RCC 7860 (cell line): ENCODE measurements around the gene ZNF516.

ENCODE experiments used
- DNase-seq: peaks from one replicate; pipeline ENCODE4 v3.0.0-alpha.2; 2015; ENCODE audit warnings: low spot score
- FAIRE-seq: peaks from 2 replicates; lab custom pipeline; 2012; peaks lifted over from hg19 to GRCh38; lab: Jason Lieb, UNC

The ZNF516 gene

DNA sequence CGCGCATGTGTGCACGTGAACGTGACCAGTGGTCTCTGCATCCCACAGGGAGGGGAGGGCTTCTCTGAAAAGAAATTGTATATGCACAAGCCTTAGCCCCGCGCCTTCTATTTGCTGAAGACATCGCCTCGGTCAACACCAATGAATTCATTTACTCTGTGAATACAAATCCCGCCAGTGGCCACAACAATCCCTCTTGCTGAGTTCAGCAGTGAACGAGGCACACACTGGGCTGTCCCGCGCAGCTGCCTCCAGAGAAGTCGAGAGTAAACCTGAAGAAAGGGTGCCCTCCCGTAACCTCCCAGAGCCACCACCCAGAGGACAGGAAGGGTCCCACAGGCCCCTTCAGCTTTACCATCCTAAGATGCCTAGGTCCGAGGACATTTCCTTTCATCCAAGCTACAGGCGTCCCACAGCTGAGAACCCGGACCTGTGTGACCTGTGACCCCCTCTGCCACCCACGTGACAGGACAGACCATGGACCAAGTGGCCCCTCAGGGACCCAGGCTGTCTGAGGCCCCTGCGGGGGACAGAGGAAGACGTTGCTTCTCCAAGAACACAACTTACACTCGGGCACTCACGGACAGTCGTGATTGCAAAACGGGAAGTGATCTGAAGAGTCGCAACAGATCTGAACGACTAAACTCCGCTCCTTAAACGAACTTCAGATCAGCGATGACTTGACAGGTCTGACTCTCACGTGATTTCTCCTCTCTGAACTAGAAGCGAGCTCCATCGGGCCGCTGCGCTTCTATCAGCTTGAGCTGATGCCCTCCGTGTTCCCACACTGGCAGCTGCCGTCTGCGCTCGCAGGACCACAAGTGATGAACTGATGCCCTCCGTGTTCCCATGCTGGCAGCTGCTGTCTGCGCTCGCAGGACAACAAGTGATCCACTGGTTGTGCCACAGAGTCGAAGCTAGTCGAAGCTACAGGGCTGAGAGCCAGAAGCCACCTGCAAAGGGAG lies 92.7 kb downstream of the ZNF516 start:
- FAIRE-seq (no peak), DNase-seq (no peak)

GRCh38 chr18:76401498-76401897 lies 93.5 kb downstream of the ZNF516 start:
- FAIRE-seq, result no peak
- DNase-seq, result no peak

DNA sequence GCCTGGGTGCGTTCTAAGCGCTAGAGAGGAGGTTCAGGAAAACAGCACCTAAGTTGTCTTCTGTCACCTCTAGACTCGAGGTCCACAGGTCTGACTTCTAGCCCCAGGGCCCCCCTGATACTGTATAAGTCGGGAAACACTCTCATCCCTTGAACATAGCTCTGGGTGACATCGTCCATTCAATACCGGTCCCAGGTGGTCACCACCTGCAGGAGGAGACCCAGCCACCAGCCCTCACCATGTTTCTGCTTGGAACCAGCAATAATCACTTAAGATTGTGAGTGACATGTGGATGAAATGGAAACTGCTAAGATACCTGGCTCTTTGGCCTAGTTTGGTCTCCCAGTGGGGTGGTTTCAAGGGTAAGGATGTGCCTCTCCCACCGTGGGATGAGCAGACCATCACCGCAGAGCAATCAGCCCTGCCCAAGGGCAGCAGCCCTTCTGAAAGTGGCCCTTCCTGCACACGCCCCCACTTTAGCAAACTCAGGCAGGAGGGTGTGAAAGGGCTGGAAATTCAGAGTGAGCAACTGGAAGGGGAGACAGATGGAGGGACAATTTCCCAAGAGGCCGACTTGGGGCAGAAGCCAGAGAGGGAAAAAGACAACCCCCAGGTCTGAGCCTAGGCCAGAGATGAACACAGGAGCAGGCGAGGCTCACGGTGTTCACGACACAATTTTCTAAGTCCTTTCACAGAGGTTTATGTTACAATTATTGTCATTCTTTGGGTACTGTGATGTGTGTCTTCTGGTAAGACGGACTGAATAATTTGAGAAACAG lies 95.2 kb downstream of the ZNF516 start:
- no peak for DNase-seq
- no peak for FAIRE-seq

DNA sequence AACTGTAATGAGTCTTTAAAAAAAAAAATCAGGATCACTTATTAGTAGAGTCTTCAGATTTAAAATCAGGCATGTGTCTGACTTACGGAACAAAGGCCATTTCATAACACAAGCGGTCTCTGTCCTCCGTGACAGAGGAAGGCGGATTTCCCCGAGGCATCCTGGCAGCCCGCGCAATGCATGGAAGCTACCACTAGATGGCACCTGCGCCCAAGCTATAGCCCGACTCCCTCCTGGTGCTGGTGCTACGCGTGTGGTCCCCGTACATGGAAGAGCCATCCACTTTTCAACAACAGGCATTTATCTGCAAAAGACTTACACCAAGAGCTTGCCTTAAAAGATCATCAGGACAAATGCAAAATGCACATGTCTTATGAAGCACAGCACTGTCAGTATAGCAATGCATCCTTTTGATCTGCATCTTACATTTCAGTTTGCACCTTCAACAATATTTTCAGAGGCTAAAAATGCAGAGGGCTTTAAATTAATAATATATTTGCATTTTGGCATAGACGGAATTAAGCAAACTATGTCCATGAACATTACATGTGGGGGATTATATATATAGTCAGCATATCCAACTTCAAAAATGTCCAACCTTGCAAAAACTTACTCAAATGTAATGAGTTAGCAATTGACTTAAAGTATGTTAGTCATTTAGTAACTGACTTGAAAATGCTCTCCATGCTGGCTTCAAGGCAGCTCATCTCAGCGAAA lies 96.0 kb downstream of the ZNF516 start:
- no peak for FAIRE-seq

DNA sequence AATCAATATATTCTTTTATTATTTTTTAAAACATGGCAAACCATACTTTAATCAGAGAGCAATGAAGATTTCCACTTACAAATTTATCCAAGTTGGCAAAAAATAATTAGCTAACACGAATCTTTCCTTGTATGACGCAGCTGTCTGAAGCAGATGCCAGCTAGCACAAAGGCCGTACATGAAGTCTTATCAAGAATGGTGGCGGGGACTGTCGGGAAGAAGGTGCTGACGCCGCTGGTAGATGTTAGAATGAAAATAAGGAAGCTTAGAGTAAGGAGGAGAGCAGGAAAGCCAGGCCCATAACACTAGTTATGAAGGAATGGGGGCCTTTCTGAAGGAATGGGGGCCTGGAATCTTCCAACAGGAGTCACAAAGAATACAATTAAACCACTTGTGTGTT lies 96.7 kb downstream of the ZNF516 start:
- DNase-seq (no peak), FAIRE-seq (no peak)

More for the DNA sequence above, 96.0 kb downstream of the ZNF516 start:
- DNase-seq, result peak; percentile 56

DNA sequence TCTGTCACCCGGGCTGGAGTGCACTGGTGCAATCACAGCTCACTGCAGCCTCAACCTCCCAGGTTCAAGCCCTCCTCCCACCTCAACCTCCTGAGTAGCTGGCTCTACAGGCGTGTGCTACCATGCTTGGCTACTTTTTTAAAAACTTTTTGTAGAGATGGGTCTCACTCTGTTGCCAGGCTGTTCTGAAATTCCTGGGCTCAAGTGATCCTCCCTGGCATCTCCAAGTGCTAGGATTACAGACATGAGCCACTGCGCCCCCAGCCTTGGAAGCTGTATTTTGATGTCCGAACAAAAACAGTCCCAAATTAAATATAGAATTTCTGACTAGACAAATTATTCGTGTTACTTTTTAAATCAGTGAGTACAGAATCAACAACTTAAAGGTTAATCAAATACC lies 97.4 kb downstream of the ZNF516 start:
- FAIRE-seq (no peak), DNase-seq (no peak)

GRCh38 chr18:76396792-76397191 lies 98.2 kb downstream of the ZNF516 start:
- FAIRE-seq (no peak), DNase-seq (no peak)

DNA sequence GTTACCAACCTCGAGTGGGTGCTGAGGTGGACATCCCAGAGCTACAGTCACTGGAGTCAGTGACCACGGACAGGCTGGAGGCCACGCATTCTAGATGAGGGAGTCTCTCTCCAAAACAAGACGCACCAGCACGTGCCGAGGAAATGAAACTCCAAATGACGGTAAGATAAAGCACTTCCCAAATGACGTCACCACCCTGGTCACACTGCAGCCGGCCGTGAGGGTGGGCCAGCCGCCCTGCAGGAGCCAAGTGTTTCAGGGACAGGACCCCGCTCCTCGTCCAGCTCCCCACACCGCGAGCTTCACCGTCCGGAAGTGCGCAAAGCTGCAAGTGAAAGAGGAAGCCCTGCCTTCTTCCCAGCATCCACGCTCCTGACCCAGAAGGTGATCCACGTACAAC lies 99.4 kb downstream of the ZNF516 start:
- DNase-seq (no peak), FAIRE-seq (no peak)

DNA sequence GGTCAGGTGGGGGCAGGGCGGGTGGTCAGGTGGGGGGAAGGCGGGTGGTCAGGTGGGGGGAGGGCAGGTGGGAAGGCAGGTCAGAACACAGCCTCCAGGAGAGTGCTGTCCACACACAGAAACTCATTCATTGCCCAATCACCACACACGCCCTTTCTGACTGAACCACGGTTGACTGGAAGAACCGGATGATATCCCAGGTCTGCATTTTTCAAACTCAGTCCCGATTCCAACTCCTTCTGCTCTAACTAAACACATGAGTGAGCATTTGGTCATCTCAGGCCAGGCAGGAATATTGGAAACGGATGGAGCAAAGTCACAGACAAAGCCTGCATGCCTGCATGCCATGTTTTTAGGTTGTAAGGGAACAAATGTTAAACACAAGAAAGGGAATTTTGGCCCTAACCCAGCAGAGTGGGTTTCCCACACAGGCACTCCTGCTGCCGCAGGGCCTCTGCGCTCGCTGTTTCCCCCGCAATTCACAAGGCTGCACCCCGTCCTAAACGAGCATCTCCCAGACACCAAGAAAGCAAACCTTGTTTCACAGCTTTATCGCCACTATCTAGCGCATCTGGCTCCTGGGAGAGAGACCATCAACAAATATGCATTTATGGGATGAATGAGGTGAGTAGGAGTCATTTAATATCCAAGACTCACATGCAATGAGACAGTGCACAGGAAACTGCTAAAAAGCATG lies 100.1 kb downstream of the ZNF516 start:
- DNase-seq (no peak), FAIRE-seq (no peak)

GRCh38 chr18:76392349-76392748 lies 102.7 kb downstream of the ZNF516 start:
- no peak for FAIRE-seq
- DNase-seq, result no peak

- DNase-seq, result no peak
- FAIRE-seq, result no peak
Observed at GRCh38 chr18:76391746-76392145, 103.3 kb downstream of the ZNF516 start.

DNA sequence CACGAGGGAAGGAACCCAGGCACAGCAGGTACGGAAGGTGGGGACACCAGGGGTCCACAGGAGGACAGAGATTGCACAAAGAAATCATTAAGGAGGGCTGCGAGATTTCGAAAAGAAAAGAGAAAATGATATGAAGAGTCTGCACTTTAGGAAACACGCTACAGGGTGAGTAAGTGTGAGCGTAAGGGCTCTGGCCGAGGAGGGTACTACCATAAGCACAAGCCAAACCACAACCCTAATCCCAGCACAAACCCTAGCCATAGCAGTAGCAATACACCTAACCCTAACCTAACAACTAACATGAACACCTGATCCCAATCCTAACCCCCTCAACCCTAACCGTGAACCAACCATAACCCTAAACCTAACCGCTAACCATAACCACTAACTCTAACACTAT lies 104.0 kb downstream of the ZNF516 start:
- FAIRE-seq, result no peak
- DNase-seq, result no peak

DNA sequence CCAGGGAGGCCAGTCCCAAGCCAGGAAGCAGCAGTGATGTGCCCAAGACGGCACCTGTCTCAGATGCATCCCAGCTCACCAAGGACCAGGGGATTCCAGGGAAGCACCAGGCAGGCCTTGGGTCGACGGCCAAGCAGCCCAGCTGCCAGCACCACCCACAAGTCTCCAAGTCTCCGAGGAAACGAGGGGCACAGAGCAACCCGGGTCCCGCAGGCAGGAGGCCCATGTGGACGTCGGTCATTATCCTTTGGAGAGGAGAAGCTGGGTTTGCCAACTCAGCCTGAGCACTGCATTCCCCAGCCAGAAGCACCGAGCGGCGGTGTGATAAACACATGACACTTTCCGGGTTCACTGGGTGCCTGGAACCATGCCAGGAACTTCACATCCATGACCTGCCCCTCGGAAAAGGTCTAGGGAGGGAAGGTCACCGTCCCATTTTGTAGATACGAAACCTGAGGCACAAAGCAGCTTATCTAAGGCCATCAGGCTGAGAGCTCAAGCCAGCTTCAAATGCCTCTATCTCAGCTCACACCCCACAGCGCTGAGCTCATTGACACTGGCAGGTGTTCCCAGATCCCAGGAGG lies 104.5 kb downstream of the ZNF516 start:
- FAIRE-seq, result no peak
- no peak for DNase-seq

DNA sequence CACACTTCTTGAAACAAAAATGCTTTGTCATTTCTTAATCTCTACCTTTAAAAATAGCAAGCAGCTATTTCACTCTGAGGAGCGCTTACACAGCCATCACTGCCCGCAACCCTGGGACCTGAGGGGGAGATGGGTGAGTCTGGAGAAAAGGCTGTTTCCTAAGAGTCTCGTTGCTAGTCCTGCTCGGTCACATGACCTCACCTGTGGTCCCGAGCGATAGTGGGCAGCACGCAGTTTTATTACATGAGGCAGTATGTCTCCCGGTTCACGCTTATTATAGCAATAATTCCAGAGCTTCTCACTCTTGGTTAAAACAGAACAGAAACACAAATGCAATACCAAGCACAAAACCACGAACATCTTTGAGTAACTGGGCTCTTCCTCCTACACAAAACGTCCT lies 105.3 kb downstream of the ZNF516 start:
- FAIRE-seq (no peak), DNase-seq (no peak)

- FAIRE-seq, result no peak
Observed at GRCh38 chr18:76388891-76389423, 106.1 kb downstream of the ZNF516 start.

GRCh38 chr18:76388261-76388660 lies 106.8 kb downstream of the ZNF516 start:
- DNase-seq (no peak), FAIRE-seq (no peak)

More at GRCh38 chr18:76388891-76389423, 106.1 kb downstream of the ZNF516 start:
- no peak for DNase-seq

DNA sequence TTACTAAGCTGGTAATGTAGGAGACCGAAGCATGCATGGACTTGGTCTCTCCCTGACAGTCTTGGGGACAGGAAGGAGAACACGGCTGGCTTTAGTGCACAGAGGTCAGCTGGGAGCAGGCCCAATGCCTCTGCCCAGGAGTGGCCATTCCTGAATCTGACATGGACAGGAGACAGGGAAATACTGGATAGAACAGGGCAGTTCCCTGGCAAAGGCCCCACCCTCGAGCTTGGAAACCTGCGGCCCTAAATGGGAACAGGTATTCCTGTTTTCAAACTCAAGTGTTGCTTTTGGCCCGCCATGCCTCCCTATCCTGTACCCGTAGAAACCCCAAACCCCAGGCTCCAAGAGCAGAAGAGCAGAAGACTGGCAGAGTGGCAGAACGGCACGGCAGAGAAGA lies 107.4 kb downstream of the ZNF516 start:
- FAIRE-seq (no peak), DNase-seq (no peak)

DNA sequence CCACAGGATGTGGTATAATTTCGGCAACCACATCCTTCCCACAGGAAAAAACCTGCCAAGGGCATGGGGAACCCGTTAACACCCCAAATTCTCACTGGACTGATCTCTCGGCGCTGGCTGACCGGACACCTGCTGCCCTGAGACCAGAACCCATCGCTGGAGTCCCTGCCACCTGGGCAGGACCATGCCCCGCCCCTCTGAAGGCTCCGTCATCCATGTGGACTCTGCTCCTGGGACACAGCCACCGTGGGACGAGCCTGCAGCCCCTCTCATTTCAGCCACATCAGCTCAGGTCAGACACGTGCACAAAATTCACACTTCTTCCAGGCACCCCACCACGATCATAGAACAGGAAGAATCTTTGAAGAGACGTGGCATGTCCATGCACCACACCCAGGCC lies 108.2 kb downstream of the ZNF516 start:
- no peak for FAIRE-seq
- no peak for DNase-seq

DNA sequence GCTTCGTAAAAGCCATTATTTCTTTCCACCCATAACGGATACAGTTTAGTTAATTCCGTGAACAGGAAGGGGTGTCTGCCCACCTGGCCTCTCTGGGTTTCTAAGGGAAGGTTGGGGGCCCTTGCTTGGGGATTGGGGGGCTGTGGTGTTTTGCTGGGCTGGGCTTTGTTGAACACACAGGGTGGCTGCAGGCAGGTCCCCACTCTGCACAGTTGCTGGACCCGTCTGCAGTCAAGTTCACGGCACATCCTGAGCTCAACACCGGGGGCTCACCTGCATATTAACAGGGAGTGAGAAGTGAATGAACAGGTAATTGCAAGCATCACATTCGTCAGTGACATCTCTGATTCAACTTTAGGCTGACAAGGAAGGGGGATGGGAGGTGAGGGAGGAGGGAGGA lies 109.0 kb downstream of the ZNF516 start:
- FAIRE-seq (no peak), DNase-seq (no peak)

DNA sequence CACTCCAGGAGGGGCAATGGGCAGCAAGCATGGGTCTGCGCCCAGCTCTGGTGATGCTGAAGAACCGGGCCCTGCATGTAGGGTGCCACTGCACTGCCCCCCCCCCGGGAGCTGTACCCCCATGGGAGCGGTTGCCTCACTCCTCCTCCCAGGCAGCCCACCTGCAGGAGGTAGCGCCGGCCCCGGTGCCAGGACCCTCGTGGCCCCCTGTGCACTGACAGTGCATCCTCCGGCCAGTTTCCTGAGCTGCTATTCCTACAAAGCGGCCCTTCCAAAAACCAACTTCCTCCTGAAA lies 109.4 kb downstream of the ZNF516 start:
- no peak for FAIRE-seq

More for the DNA sequence above, 109.4 kb downstream of the ZNF516 start:
- DNase-seq, result no peak
